Anterior cingulate cortex (tissue), 58 donors: ENCODE measurements around the gene TMTC1.

Experiments used
- DNase-seq, 58 donors: peaks; one replicate each; lab custom pipeline; 2025; lab: John Stamatoyannopoulos, UW

The TMTC1 gene

DNA sequence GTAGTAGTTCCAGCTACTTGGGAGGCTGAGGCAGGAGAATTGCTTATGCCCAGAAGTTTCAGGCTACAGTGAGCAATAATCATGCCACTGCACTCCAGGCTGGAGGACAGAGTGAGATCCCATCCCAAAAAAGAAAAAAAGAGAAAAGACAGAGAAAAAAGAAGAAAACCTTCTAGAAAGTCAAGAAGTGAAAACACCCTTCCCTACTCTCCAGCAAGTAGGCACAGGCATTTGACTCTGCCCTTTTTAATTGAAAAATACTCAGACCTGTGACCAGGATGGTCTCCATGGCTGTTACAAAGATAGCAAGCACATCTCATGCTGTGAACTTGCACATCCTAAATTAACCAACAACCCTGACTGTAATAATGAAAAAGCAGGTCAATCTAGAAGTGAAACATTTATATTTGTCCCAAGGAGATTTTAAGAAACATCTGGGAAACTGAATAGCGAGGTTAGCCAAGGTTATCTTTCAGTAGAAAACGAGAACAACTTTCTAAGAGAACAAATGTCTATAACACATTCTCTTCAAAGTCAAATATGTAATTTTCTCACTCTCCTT, 2.0 kb downstream of the TMTC1 start:
- no peak for DNase-seq

- DNase-seq, result no peak
These were observed 2.6 kb downstream of the TMTC1 start for GRCh38 chr12:29781188-29781587.

DNA sequence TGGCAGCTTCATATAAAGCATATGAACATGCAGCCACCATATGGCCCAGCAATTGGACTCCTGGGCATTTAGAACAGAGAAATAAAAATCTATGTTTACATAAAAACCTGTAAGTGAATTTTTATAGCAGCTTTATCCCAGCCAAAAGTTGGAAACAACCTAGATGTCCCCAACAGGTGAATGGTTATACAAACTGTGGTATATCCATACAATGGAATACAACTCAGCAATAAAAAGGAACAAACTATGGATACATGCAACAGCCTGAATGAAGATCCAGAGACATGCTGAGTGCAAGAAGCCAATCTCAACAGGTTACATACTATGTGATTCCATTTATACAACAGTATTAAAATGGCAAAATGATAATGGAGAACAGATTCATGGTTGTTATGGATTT, 3.7 kb downstream of the TMTC1 start:
- no peak for DNase-seq

DNA sequence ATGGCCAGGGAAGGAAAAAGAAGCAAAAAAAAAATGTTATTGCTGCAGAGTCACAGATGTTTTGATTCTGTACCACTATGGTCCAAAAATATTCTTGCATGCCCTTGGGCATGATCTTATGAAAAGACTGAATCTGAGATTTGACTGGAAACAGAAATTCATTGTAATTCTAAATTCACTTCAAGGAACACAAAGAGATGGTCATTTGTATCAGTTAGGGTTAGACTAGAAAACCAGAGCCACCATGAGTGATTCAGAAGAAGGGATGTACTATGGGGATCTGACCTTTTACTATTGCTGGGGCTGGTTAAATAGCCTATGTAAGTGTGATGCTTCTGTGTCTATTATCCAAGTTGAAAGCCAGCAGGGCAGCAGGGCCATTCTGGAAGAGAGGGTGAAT, 5.2 kb downstream of the TMTC1 start:
- no peak for DNase-seq

DNA sequence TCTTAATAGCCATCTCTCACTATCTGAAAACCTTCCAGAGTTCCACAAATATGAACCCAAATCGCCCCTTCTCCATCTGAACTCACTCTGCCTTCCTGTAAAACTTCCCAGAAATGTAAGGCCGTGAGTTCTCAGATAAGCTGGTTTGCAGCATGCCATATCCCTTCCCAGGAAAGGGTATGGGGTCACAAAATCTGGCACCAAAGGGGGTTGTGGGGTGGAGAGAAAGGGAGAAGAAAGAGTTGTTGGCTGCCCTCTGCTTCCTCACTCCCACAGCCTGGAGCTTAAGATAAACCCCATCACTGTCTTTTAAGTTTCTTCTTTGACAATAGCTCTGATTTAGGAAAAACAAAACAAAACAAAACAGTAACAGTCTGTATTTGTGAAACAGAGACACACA, 10.7 kb downstream of the TMTC1 start:
- no peak for DNase-seq

- DNase-seq, result no peak
These were observed 12.0 kb downstream of the TMTC1 start for GRCh38 chr12:29771786-29772185.

DNA sequence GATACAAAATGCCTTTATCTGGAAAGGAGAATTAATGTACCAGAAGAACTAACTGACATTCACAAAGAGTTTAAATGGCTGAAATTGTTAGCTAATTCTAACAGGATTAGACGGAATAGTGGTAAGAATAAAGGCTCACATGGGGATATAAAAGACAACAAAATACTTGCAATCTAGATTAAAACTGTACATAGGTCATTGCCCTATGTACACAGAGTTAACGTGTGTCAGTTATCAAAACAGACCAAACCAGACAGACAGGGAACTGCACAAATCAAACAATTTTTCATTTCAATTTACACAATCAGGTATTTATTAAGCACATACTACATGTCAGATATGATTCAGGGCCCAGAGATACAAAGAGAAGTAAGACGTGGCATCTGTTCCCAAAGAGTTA, 12.6 kb downstream of the TMTC1 start:
- no peak for DNase-seq

GRCh38 chr12:29769162-29769858, 14.4 kb downstream of the TMTC1 start:
- no peak for DNase-seq

DNA sequence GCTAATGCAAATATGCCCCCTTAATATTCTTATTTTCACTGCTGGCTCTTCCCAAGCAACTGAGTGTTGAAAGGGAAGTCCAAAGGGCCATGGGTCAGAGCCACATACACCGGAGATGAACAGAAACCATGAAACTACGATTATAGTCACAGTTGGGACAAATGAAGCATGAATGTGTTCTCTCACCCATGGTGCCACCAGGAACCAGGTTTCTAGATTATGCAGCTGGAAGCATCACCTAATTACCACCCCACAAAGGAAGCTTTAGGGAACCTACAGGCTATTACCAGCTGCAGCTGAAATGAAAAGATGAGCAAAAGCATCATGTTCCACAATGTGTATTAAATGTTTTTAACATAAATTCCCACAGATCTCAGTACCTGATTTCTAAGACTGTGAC, 15.4 kb downstream of the TMTC1 start:
- DNase-seq, result no peak

GRCh38 chr12:29763301-29763683, 20.4 kb downstream of the TMTC1 start:
- DNase-seq, result no peak

GRCh38 chr12:29762637-29763300, 21.0 kb downstream of the TMTC1 start:
- DNase-seq, result peak in 40 of 58 donors; percentile 2 to 85 (median 33)

- no peak for DNase-seq
These were observed 23.8 kb downstream of the TMTC1 start for GRCh38 chr12:29759950-29760349.

DNA sequence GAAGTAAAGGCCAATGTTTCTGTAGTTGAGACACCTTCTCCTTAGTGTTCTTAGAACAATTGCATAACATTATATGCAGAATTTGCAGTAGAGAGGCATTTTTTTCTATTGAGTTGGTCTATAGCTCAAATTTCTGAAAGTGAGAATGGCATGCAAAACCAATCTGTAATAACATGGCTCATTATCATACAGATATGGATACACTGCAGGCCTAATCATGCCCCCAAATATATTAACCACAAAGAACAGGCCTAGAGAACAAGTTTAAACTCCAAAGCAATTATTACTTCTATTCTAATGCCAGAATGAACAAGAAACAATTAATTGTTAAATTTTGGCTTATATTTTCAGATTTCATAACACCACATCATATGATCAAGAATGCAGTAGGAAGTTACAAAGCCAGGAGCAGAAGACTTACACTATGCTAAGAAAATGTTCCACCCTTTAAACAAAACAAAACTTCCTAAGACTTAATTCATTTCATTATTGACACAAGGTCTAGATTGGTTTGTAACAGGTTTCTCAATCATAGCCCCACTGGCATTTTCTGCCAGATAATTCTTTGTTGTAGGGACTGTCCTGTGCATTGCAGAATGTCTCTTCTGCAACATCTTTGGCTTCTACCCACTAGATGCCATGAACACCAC, 26.9 kb downstream of the TMTC1 start:
- no peak for DNase-seq

- no peak for DNase-seq
These were observed 29.2 kb downstream of the TMTC1 start for GRCh38 chr12:29754235-29755189.

DNA sequence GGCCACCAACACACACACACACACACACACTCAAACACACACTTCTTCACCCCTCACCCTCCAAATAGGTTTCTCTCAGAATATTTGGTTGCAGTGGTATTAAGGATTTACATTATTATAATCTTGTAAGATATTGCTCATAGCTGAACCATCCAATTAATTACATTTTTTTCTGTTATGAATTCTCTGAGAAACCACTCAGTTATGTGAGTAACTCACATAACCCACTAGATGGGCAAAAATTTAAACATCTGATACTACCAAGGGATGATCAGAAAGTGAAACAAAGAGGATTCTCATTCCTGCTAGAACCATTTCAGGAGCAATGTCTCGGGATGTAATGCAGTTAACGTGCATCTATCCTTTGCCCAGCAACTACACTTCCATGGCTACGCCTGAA, 31.6 kb downstream of the TMTC1 start:
- no peak for DNase-seq

DNA sequence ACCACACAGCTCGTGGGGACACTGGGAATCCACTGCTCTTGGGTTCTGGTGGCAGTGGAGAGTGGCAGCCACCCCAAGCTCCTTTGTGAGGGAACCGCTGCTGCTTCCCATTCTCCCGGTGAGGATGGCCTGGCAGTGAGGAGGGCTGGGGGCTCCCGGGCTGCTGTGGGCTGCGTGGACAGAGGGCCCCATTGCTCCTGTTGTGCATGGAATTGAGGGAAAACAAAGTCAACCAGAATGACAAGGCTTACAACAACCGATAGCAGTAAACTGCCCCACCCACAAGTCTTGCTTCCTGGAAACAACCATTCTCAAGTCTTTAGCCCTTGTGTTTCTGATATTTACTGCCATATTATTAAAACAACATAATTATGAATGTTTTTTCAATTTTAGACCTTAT, 32.1 kb downstream of the TMTC1 start:
- no peak for DNase-seq

GRCh38 chr12:29750928-29751220, 32.9 kb downstream of the TMTC1 start:
- no peak for DNase-seq

GRCh38 chr12:29750131-29750927, 33.4 kb downstream of the TMTC1 start:
- no peak for DNase-seq

DNA sequence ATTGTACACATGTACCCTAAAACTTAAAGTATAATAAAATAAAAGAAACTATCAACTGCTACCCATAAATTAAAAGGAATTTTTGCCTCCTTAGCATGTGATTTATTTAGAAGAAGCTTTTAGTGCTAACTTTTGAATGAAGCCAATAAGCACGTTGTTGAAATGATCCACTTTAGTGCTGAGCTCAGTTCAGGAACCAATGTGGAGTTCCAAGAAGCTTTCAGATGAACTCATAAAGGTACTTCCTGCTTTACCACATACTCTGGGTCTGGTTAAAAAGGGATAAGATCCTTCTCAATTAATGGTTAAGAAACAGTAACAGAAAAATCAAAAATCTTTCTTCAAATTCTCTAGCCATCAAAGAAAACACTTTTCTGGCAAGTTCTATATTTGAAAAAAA, 39.4 kb downstream of the TMTC1 start:
- DNase-seq, result no peak

GRCh38 chr12:29743801-29744200, 39.9 kb downstream of the TMTC1 start:
- no peak for DNase-seq
